GM18519 (cell line): ENCODE measurements around the gene PPP1R16B.
"Not testable (repeated sequence)": the region's sequence is repeated elsewhere in the genome, so short reads cannot be mapped to it uniquely, and the experiment has no call there.

Experiments used
- ATAC-seq: cut with Tn5 transposase; IDR thresholded peaks from one replicate; pipeline ENCODE4 v1.9.1; 2021; ENCODE audit warnings: mild to moderate bottlenecking, moderate library complexity; ENCODE audit not compliant: unreplicated experiment, low FRiP score

PPP1R16B gene

GRCh38 chr20:38791291-38791690, 14.2 kb upstream of the PPP1R16B start:
- ATAC-seq: no peak

GRCh38 chr20:38791940-38792339, 13.6 kb upstream of the PPP1R16B start:
- ATAC-seq: no peak

GRCh38 chr20:38794057-38794456, 11.4 kb upstream of the PPP1R16B start:
- ATAC-seq: not testable (repeated sequence)

- ATAC-seq: no peak
Measured at GRCh38 chr20:38798266-38798665, 7.2 kb upstream of the PPP1R16B start.

- no peak for ATAC-seq
Measured at GRCh38 chr20:38799203-38799602, 6.3 kb upstream of the PPP1R16B start.

GRCh38 chr20:38800882-38801281, 4.6 kb upstream of the PPP1R16B start:
- ATAC-seq: no peak

- ATAC-seq: no peak
Measured at GRCh38 chr20:38804221-38804620, 1.3 kb upstream of the PPP1R16B start.

GRCh38 chr20:38804682-38805501, 605 bp upstream of the PPP1R16B start:
- no peak for ATAC-seq

- no peak for ATAC-seq
Measured at GRCh38 chr20:38805958-38806854, 709 bp downstream of the PPP1R16B start.

- ATAC-seq: no peak
Measured at GRCh38 chr20:38806855-38807655, 1.6 kb downstream of the PPP1R16B start.

GRCh38 chr20:38809942-38810341, 4.4 kb downstream of the PPP1R16B start:
- ATAC-seq: no peak

GRCh38 chr20:38810926-38811630, 5.6 kb downstream of the PPP1R16B start:
- ATAC-seq: no peak

- no peak for ATAC-seq
Measured at GRCh38 chr20:38811769-38812168, 6.3 kb downstream of the PPP1R16B start.

- no peak for ATAC-seq
Measured at GRCh38 chr20:38812182-38812581, 6.7 kb downstream of the PPP1R16B start.

- ATAC-seq: no peak
Measured at GRCh38 chr20:38812709-38813573, 7.4 kb downstream of the PPP1R16B start.

GRCh38 chr20:38813574-38813962, 8.1 kb downstream of the PPP1R16B start:
- ATAC-seq: not testable (repeated sequence)

GRCh38 chr20:38815446-38815845, 9.9 kb downstream of the PPP1R16B start:
- ATAC-seq: no peak

GRCh38 chr20:38818113-38819065, 12.9 kb downstream of the PPP1R16B start:
- ATAC-seq: no peak
